H9 (cell line): ENCODE data around the gene TMC4. TPM values are rescaled to one million over a fixed set of nuclear protein-coding genes. Genes with fewer than 3 reads are reported as not detected.
A peak's percentile ranks its signal among the peaks of the same experiment; 100 is the strongest.

Experiments
- DNase-seq: peaks from one replicate; pipeline ENCODE4 v3.0.0-alpha.2; 2017
- H2AFZ ChIP-seq: one replicate; pipeline ENCODE4 v1.6.1; 2013; ENCODE audit warnings: mild to moderate bottlenecking, low read length, control low read depth, moderate library complexity
- H2AK5ac ChIP-seq: 2 replicates; pipeline ENCODE4 v1.6.1; 2013; ENCODE audit warnings: low read length, control low read depth, mixed read lengths; ENCODE audit not compliant: insufficient read length
- H2BK120ac ChIP-seq: one replicate; pipeline ENCODE4 v1.6.1; 2013; ENCODE audit warnings: low read depth, mild to moderate bottlenecking, low read length, control low read depth, inconsistent platforms; ENCODE audit not compliant: poor library complexity, severe bottlenecking
- H2BK12ac ChIP-seq: 2 replicates; pipeline ENCODE4 v1.6.1; 2013; ENCODE audit warnings: low read length, control low read depth, mixed read lengths, low read depth; ENCODE audit not compliant: insufficient read length
- H2BK15ac ChIP-seq: 2 replicates; pipeline ENCODE4 v1.6.1; 2013; ENCODE audit warnings: low read depth, low read length, control low read depth
- H2BK20ac ChIP-seq: one replicate; pipeline ENCODE4 v1.6.1; 2013; ENCODE audit warnings: low read depth, mild to moderate bottlenecking, low read length, control low read depth, inconsistent platforms; ENCODE audit not compliant: poor library complexity, severe bottlenecking
- H2BK5ac ChIP-seq: 2 replicates; pipeline ENCODE4 v1.6.1; 2013; ENCODE audit warnings: low read length, control low read depth, mixed read lengths; ENCODE audit not compliant: insufficient read length
- H3K14ac ChIP-seq: 2 replicates; pipeline ENCODE4 v1.6.1; 2013; ENCODE audit warnings: low read length, control low read depth; ENCODE audit not compliant: insufficient read depth
- H3K18ac ChIP-seq: 2 replicates; pipeline ENCODE4 v1.6.1; 2013; ENCODE audit warnings: low read depth, mild to moderate bottlenecking, mixed read lengths, low read length, control low read depth; ENCODE audit not compliant: insufficient read length
- H3K23ac ChIP-seq: 2 replicates; pipeline ENCODE4 v1.6.1; 2013; ENCODE audit warnings: low read length, control low read depth, mixed read lengths, low read depth; ENCODE audit not compliant: insufficient read length
- H3K23me2 ChIP-seq: 2 replicates; pipeline ENCODE4 v1.6.1; 2013; ENCODE audit warnings: low read depth, mild to moderate bottlenecking, mixed read lengths, low read length, control low read depth; ENCODE audit not compliant: insufficient read length, poor library complexity, severe bottlenecking
- H3K27ac ChIP-seq: 2 replicates; pipeline ENCODE4 v1.5.1; 2013; ENCODE audit warnings: low read length, control low read depth, mixed read lengths, low read depth; ENCODE audit not compliant: insufficient read length
- H3K27me3 ChIP-seq: 2 replicates; pipeline ENCODE4 v1.6.1; 2013; ENCODE audit warnings: low read length, control low read depth, inconsistent platforms; ENCODE audit not compliant: insufficient read depth
- H3K4ac ChIP-seq: 2 replicates; pipeline ENCODE4 v1.6.1; 2013; ENCODE audit warnings: low read depth, mild to moderate bottlenecking, control low read depth, inconsistent platforms, low read length, moderate library complexity
- H3K4me1 ChIP-seq: 2 replicates; pipeline ENCODE4 v1.6.1; 2013; ENCODE audit warnings: low read length, control low read depth, inconsistent platforms; ENCODE audit not compliant: insufficient read depth
- H3K4me2 ChIP-seq: 2 replicates; pipeline ENCODE4 v1.6.1; 2013; ENCODE audit warnings: low read length, control low read depth, mixed read lengths; ENCODE audit not compliant: insufficient read length, insufficient read depth
- H3K56ac ChIP-seq: 2 replicates; pipeline ENCODE4 v1.6.1; 2013; ENCODE audit warnings: low read depth, mild to moderate bottlenecking, mixed read lengths, low read length, control low read depth; ENCODE audit not compliant: insufficient read length
- H3K79me1 ChIP-seq: 2 replicates; pipeline ENCODE4 v1.6.1; 2013; ENCODE audit warnings: low read depth, mild to moderate bottlenecking, moderate library complexity, low read length, control low read depth, inconsistent platforms; ENCODE audit not compliant: insufficient read depth, poor library complexity, severe bottlenecking
- H3K79me2 ChIP-seq: 2 replicates; pipeline ENCODE4 v1.6.1; 2013; ENCODE audit warnings: low read length, control low read depth, inconsistent platforms; ENCODE audit not compliant: insufficient read depth
- H3K9ac ChIP-seq: 2 replicates; pipeline ENCODE4 v1.6.1; 2013; ENCODE audit warnings: low read length, control low read depth, mixed read lengths; ENCODE audit not compliant: insufficient read length; ENCODE audit errors: extremely low read depth
- H3K9me3 ChIP-seq: one replicate; pipeline ENCODE4 v1.6.1; 2013; ENCODE audit warnings: low read depth, low read length, inconsistent platforms; ENCODE audit not compliant: control insufficient read depth
- H3T11ph ChIP-seq: one replicate; pipeline ENCODE4 v1.6.1; 2013; ENCODE audit warnings: mild to moderate bottlenecking, low read length, control low read depth, inconsistent platforms
- H4K20me1 ChIP-seq: one replicate; pipeline ENCODE4 v1.6.1; 2013; ENCODE audit not compliant: control insufficient read depth, insufficient read length, insufficient read depth
- H4K5ac ChIP-seq: 2 replicates; pipeline ENCODE4 v1.6.1; 2013; ENCODE audit warnings: low read depth, mild to moderate bottlenecking, mixed read lengths, low read length, control low read depth; ENCODE audit not compliant: insufficient read length
- H4K8ac ChIP-seq: replicated peaks from 2 replicates; pipeline ENCODE4 v1.6.1; 2013; ENCODE audit warnings: low read length, control low read depth, mixed read lengths, low read depth; ENCODE audit not compliant: insufficient read length
- H4K91ac ChIP-seq: 2 replicates; pipeline ENCODE4 v1.6.1; 2013; ENCODE audit warnings: low read depth, mild to moderate bottlenecking, moderate library complexity, mixed read lengths, low read length, control low read depth; ENCODE audit not compliant: insufficient read length
- H3K27ac Mint-ChIP-seq, 3 experiments: 2 replicates in 2 of 3; 3 replicates in 1 of 3; pipeline ENCODE4 v1.8.0; 2020 to 2021; ENCODE audit warnings: mixed read lengths in 3 of 3, mild to moderate bottlenecking in 1 of 3, moderate library complexity in 1 of 3
- H3K27me3 Mint-ChIP-seq: 2 replicates; pipeline ENCODE4 v1.8.0; 2021; ENCODE audit warnings: low read depth, mild to moderate bottlenecking, moderate library complexity, mixed read lengths
- H3K36me3 Mint-ChIP-seq, 3 experiments: 2 replicates in 2 of 3; 3 replicates in 1 of 3; pipeline ENCODE4 v1.8.0; 2020 to 2021; ENCODE audit warnings: low read depth in 3 of 3, mixed read lengths in 3 of 3; ENCODE audit not compliant: insufficient read depth in 1 of 3
- H3K4me1 Mint-ChIP-seq, 2 experiments: 2 replicates each; pipeline ENCODE4 v1.8.0; 2020; ENCODE audit warnings: mixed read lengths in 2 of 2
- H3K4me3 Mint-ChIP-seq, 2 experiments: 2 replicates in 1 of 2; 3 replicates in 1 of 2; pipeline ENCODE4 v1.8.0; 2020 to 2021; ENCODE audit warnings: mild to moderate bottlenecking in 2 of 2, mixed read lengths in 2 of 2, moderate library complexity in 1 of 2
- H3K9me3 Mint-ChIP-seq, 2 experiments: 2 replicates in 1 of 2; 3 replicates in 1 of 2; pipeline ENCODE4 v1.8.0; 2020; ENCODE audit warnings: mild to moderate bottlenecking in 2 of 2, mixed read lengths in 2 of 2, moderate library complexity in 1 of 2
- WGBS: extraction: QIAGEN DNeasy Blood & Tissue Kit; methylation state at CpG from one replicate; pipeline ENCODE4 v1.1.7; 2013; ENCODE audit warnings: missing lambda C conversion rate, low lambda C conversion rate, mixed read lengths; ENCODE audit not compliant: insufficient read length; ENCODE audit errors: extremely low coverage; 5-methylcytosine and 5-hydroxymethylcytosine counted together
- total RNA-seq: library from RNA; stranded (reverse); gene quantifications from 2 replicates; pipeline ENCODE4 v1.2.1, GENCODE V29; 2021
- TF ChIP-seq, protein P1 (sequence below): fragments of 200-600 bp; sonication (generic); conservative IDR thresholded peaks from 3 replicates; pipeline ENCODE4 v1.8.0; 2021; ENCODE audit warnings: antibody characterized with exemption, mild to moderate bottlenecking

Gene TMC4
- total RNA-seq, 1 experiment from 2014 or later: 12.2 TPM

DNA sequence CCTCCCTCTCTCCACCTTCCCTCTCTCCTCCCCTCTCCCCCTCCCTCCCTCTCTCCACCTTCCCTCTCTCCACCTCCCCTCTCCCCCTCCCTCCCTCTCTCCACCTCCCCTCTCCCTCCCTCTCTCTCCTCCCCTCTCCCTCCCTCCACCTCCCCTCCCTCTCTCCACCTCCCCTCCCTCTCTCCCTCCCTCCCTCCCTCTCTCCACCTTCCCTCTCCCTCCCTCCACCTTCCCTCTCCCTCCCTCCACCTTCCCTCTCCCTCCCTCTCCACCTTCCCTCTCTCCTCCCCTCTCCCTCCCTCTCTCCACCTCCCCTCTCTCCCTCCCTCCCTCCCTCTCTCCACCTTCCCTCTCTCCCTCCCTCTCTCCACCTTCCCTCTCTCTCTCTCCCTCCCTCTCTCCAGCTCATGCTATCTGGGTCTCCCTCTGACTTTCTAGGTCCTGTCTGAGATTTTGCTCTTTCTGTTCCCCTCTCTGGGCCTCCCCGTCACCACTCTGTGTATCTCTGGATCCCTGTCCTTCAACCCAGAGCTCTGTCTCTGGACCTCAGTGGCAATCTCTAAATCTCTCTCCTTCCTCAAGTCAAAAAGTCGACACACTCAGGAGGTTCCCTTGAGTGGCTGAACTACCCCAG lies 38.9 kb downstream of the TMC4 start:
- H2BK5ac ChIP-seq: no peak overlapping the region
- DNase-seq: no peak
- Mint-ChIP-seq H3K4me3 (peak overlapping the region in 1 of 2 experiments; percentile 27; a peak in 2 of 5 replicates), H3K9me3 (peaks cover 11 to 12% of the 10 kb centered on the region in 2 experiments), H3K36me3 (peaks cover 23 to 48% (median 34%) of the 10 kb centered on the region in 3 experiments), H3K27ac (peak overlapping the region in 2 of 3 experiments; percentile 23 to 93; a peak in 5 of 7 replicates), H3K27me3 (peaks cover 1% of the 10 kb centered on the region; the same call in 1 of the 2 replicates), H3K4me1 (peaks cover 18 to 19% of the 10 kb centered on the region in 2 experiments)
- H3K4ac ChIP-seq: peak overlapping the region; percentile 30; the same call in 1 of the 2 replicates
- H2AK5ac ChIP-seq: no peak overlapping the region
- no peak overlapping the region for H2BK12ac ChIP-seq
- peak overlapping the region; percentile 23 for H4K91ac ChIP-seq
- no peak overlapping the region for H2BK120ac ChIP-seq
- H3K23ac ChIP-seq: no peak overlapping the region
- no peak overlapping the region for H3K9ac ChIP-seq
- no peak overlapping the region for H3T11ph ChIP-seq
- peak overlapping the region; percentile 52 for H4K8ac ChIP-seq
- H2AFZ ChIP-seq: no peak overlapping the region
- H3K18ac ChIP-seq: no peak overlapping the region
- no peak overlapping the region for H3K14ac ChIP-seq
- H3K9me3 ChIP-seq: peaks cover 4% of the 10 kb centered on the region
- no peak overlapping the region for H2BK15ac ChIP-seq
- H4K5ac ChIP-seq: peak overlapping the region; percentile 18
- no peaks in the 10 kb centered on the region for H3K27me3 ChIP-seq
- H3K27ac ChIP-seq: no peak overlapping the region
- H2BK20ac ChIP-seq: no peak overlapping the region
- H3K79me2 ChIP-seq: peaks cover 8% of the 10 kb centered on the region; the same call in 1 of the 2 replicates
- peaks cover 10% of the 10 kb centered on the region for H3K79me1 ChIP-seq
- TF ChIP-seq, protein P1, sequence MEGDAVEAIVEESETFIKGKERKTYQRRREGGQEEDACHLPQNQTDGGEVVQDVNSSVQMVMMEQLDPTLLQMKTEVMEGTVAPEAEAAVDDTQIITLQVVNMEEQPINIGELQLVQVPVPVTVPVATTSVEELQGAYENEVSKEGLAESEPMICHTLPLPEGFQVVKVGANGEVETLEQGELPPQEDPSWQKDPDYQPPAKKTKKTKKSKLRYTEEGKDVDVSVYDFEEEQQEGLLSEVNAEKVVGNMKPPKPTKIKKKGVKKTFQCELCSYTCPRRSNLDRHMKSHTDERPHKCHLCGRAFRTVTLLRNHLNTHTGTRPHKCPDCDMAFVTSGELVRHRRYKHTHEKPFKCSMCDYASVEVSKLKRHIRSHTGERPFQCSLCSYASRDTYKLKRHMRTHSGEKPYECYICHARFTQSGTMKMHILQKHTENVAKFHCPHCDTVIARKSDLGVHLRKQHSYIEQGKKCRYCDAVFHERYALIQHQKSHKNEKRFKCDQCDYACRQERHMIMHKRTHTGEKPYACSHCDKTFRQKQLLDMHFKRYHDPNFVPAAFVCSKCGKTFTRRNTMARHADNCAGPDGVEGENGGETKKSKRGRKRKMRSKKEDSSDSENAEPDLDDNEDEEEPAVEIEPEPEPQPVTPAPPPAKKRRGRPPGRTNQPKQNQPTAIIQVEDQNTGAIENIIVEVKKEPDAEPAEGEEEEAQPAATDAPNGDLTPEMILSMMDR: no peak
- H3K4me1 ChIP-seq: no peaks in the 10 kb centered on the region
- no peak overlapping the region for H3K4me2 ChIP-seq
- H3K23me2 ChIP-seq: peaks cover 15% of the 10 kb centered on the region
- WGBS: no CpG with 5 or more reads among the region's 2 CpGs
- H3K56ac ChIP-seq: peak overlapping the region; percentile 38
- peaks cover 3% of the 10 kb centered on the region for H4K20me1 ChIP-seq
